Activated T-cell treated with anti-CD3 and anti-CD28 coated beads for 4 hours (primary cell): Measurements from ENCODE around the gene CEBPA.
A peak's percentile ranks its signal among the peaks of the same experiment; 100 is the strongest.

ENCODE experiments used
- DNase-seq: peaks from one replicate; pipeline ENCODE4 v3.0.0-alpha.2; 2020

Gene CEBPA

GRCh38 chr19:33286899-33287298 lies 15.4 kb downstream of the CEBPA start:
- DNase-seq, result no peak

DNA sequence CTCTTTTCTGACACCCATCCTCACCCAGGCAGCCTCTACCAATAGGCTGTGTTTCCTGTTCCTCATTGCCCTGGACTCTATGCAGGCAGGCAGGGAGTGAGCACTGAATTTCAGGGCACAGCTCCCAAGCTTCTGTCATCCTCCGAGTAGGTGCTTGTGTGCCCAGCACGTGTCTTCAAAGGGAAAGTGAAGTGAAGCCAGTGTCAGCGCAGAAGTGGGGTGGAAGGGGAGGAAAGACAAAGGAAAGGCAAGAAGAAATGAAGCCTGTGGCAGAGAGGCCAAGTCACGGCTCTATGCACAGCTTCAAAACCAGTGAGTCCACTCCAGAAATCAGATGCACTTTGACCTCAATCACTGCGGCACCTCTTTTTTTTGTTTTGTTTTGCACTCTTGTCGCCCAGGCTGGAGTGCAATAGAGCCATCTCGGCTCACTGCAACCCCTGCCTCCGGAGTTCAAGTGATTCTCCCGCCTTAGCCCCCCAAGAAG lies 16.9 kb downstream of the CEBPA start:
- DNase-seq, result no peak

GRCh38 chr19:33284756-33285155 lies 17.6 kb downstream of the CEBPA start:
- no peak for DNase-seq

DNA sequence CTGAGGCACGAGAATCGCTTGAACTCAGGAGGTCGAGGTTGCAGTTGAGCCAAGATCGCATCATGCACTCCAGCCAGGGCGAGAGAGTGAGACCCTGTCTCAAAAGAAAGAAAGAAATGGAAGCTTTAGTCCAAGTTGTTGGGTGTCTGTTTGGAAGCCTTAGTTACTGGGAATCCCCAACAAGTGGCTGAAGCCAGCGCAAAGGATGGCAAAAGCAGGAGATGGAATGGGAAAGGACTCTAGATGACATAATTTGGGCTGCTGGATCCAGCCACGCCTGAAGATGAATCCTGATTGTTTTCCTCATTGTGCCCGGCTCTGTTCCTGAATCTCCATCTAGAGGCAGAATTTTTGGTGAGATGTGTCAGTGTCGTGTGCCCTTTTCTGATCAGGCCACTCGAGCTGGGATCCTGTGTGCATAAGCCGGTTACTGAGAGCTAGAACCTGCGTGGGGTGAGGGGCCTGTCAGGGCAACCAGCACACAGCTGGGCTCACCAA lies 18.1 kb downstream of the CEBPA start:
- DNase-seq, result no peak

- DNase-seq, result no peak
These were observed 18.7 kb downstream of the CEBPA start for GRCh38 chr19:33283589-33283988.

GRCh38 chr19:33282036-33282671 lies 20.2 kb downstream of the CEBPA start:
- no peak for DNase-seq

GRCh38 chr19:33281296-33281926 lies 20.9 kb downstream of the CEBPA start:
- no peak for DNase-seq

DNA sequence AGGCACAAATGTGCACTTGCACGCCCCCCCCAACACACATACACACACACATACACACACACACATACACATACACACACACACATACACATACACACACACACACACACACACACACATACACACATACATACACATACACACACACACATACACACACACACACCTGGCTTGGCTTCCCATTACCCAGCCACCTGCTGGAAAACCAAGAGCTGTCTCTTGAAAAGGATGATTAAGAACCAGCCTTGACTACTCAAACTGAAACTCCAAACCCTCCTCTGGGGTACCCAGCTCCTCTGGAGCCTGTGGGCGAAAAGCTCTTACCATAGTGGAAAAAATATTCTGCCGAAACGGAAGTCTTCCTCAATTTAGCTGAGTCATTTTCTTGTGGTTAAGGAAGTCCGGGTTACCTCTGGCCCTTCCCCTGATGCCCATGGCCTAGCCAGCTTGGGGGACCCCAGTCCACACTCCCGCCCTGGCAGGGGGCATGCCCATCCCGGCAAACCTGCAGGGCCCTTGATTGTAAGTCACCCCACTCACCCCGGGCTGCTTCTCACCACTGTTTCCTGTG lies 21.9 kb downstream of the CEBPA start:
- DNase-seq, result no peak

- no peak for DNase-seq
These were observed 22.6 kb downstream of the CEBPA start for GRCh38 chr19:33279430-33280350.

DNA sequence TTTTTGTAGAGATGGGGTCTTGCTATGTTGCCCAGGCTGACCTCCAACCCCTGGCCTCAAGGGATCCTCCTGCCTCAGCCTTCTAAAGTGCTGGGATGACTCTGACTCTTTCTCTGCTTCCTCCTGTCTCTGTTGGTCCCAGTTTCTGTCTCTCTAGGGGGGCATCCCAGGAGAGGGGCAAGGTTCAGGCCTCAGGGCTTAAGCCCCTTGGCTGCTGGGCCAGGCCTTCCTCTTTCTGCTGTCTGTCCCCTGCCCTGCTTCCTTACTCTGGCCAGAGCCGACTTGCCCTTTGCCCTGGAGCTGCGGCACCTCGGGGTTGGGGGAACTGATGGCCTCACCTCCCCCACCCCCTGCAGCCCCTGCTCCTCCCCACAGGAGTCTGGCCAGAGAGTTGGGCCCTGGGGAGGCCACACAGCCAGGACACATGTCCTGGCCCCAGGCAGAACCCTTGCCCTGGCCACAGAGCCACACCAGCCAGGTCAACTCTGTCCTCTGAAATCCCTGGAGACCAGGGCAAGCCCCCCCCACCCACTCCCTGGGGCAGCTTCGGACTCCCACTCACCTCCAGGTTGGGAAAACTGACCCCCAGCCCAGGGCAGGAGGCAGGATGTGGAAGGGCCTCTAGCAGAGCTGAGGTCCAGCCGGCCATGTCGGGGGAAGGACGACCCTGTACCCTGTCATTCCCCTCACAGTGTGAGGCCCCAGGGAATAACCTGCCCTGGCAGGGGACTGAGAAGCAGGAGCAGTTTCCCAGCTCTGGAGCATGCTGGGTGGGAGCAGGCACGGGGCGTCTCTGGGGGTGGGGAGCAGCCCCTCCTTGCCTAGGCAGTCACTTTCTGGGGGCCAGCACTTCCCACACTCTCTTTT lies 23.7 kb downstream of the CEBPA start:
- DNase-seq, result no peak

DNA sequence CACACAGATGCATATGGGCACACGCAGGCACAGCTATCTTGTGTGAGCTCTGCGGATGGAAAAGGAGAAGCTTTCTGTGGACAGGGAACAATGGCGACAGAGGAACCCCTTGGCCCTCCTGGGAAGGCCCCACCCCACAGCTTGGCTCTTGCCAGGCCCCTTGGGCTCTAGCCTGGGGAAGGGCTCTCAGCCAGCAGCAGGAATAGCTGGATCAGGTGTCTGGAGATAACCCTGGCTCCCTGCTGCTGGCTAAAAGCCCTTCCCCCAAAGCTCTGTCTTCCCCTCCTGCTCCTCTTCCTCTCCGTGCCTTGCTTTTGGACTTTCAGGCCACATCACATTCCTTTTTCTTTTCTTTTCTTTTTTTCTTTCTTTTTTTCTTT lies 24.3 kb downstream of the CEBPA start:
- no peak for DNase-seq

- DNase-seq, result no peak
These were observed 24.9 kb downstream of the CEBPA start for GRCh38 chr19:33277434-33277833.

- DNase-seq, result no peak
These were observed 26.3 kb downstream of the CEBPA start for GRCh38 chr19:33275933-33276619.

- no peak for DNase-seq
These were observed 26.8 kb downstream of the CEBPA start for GRCh38 chr19:33275559-33275932.

DNA sequence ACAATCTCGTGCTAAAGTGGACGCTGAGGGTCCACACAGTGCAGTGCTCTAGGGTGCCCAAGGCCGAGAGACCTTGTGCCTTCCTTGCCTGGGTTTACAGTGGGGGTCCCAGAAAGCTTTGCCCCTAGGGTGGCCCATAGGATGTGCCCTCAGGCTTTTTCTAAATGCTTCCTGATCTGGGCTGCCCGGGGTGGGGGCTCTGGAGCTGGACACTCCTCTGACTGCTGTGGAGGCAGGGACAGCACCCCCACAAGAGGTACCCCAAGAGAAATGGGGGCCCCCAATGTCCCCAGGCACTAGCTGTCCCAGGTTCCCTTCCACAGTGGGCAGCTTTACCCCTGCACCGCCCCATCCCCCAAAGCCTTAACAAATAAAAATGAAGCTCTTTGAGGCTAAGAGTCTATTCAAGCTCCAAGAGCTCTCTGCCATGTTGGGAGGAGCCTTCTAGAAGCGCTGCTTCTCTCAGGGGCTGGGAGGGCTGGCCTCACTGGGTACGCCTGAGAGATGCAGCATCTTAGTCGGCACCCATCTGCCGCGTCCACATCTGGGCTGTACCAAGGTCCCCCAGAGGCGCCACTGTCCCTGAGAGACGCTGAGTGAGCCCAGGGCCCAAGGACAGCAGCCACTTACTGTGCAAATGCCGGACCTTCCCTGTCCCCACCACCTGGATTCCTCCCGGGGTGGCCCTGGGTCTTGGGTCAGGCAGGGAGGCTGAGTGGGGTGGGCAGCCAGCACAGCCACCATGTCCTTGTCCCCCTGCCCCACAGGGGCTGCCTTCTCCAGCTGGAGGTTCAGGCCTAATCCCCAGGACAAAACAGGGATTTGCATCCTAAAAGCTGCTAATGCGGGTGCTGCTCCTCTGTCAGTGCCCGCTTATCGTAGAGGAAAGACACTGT lies 27.4 kb downstream of the CEBPA start:
- DNase-seq, result no peak

GRCh38 chr19:33273881-33274662 lies 28.3 kb downstream of the CEBPA start:
- peak; percentile 44 for DNase-seq

GRCh38 chr19:33273065-33273736 lies 29.1 kb downstream of the CEBPA start:
- DNase-seq, result no peak

DNA sequence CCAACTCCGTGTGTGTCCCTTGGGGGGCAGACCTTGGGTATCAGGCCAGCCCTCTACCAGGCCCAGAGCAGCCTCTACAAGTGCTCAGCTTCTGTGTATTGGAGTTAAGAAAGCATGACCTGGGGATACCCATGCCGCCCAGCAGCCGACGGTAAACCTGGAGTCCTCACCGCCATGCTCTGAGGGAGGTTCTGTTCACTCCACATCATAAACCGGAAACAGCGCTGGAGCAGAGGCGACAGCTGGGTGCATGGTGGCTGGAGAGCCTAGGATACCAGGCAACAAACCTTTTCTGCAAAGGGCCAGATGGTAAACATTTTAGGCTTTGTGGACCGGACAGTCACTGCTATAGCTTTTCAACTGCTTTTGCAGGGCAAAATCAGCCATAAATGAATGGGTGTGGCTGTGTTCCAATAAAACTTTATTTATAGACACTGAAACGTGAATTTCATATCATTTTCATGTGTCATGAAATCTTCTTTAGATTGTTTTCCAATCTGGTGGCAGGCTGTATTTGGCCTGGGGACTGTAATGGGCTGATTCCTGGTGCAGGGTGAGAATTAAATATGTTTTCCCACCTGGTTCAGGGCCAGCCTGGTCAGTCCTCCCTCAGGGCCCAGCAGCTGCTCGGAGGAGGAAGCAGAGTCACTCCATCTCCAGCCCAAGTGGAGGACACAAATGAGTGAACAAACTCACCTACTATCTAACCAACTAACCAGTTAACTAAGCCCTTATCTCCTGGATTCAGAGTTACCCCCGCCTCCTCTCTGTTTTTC lies 30.9 kb downstream of the CEBPA start:
- no peak for DNase-seq
